ENCODE data around the gene TEX13B.

Gene TEX13B

DNA sequence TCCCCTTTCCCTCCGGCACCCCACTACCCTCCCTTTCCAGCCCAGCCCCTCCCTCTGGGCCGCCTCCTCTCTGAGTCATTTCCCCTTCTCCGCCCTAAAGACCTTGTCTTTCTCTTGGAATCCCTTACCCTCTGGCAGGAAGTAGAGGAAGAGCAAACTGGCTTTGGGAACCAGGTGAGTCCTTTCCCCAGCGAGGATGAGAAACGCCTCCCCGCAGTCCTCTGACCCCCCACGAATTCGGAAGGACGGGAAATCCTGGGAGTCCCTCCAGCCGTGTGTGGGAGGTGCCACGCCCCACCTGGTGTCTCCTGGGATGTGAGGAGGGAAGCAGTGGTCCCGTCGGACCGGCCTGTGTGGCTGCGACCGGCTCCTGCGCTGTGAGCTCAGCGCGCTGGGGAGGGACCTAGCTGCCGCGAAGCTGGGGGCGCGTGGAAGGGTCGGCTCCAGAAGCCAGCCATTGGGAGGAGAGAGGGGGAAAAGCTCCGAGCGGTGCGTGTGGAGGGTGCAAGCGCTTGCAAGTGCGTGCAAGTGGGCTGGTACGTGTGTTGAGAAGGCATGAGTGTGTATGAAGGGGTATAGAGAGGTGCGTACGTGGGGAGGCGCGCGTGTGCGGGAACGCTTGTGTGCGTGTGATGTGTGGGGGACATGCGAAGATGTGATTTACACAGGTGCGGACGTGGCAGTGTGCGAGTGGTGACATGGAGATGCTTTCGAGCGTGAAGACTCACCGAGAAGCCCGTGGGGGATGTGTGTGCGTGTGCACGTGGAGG, 46.3 kb downstream of the TEX13B start:
- no peak for DNase-seq

DNA sequence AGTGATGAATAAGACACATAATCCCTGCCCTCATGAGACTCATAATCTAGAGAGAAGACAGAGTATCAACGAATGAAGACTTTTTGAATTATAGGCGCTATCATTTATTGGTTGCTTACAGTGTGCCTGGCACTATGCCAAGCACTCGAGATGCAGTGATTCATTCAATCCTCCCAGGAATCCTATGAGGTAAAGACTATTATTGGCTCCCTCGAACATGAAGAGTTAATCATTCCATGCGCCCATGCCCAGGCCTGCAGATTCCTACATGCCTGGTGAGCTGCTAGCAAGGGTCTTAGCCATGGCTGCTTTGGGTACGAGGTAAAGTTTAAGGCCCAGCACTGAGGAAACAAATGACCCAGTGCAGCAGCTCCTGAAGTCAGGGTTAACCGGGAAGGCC, 47.0 kb downstream of the TEX13B start:
- DNase-seq: no peak

DNA sequence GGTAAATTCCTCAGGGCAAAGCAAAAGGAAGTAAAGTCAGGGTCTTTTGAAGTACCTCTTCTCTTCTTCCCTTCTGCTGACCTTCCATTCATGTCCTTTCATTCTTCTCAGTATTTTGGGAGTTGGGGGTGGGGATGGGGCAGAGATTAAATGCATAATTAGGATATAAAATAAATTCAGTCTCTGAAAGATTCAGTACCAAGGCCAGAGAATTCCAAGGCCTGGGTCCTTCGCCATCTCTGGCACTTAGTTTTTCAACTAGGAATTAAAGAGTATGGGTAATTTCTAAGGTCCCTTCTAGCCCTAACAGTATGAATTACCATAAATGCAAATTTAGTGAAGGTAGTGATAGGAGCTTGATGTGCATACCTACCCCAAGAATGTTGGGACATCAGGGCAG, 47.9 kb downstream of the TEX13B start:
- DNase-seq: no peak
